HL-60 (cell line): ENCODE results near the gene IQGAP2.

Experiments used
- DNase-seq, 2 experiments: peaks; one replicate each; pipeline ENCODE4 v3.0.0-alpha.2; 2010 to 2020; ENCODE audit warnings: low read depth in 1 of 2, low spot score in 1 of 2
- H3K27ac ChIP-seq: fragments of 250-450 bp; sonication (Bioruptor Pico); replicated peaks from 2 replicates; pipeline ENCODE4 v1.5.1; 2020; ENCODE audit warnings: mild to moderate bottlenecking, moderate library complexity
- H3K27me3 ChIP-seq: fragments of 250-450 bp; sonication (Bioruptor Pico); 2 replicates; pipeline ENCODE4 v1.5.1; 2021; ENCODE audit warnings: mild to moderate bottlenecking, moderate library complexity; ENCODE audit not compliant: insufficient read depth, poor library complexity, severe bottlenecking
- H3K4me3 ChIP-seq: replicated peaks from 2 replicates; pipeline ENCODE4 v1.5.1; 2011; ENCODE audit warnings: mild to moderate bottlenecking, control low read depth, low read length; ENCODE audit not compliant: insufficient read depth
- GABPA ChIP-seq: IDR thresholded peaks from 2 replicates; pipeline ENCODE4 v1.6.1; 2012; ENCODE audit warnings: low read depth
- POLR2AphosphoS5 ChIP-seq: IDR thresholded peaks from 2 replicates; pipeline ENCODE4 v1.6.1; 2012; ENCODE audit warnings: low read depth
- SPI1 ChIP-seq: IDR thresholded peaks from 2 replicates; pipeline ENCODE4 v1.6.1; 2012; ENCODE audit warnings: low read depth, mild to moderate bottlenecking, borderline replicate concordance
- TF ChIP-seq, protein P1 (sequence below): IDR thresholded peaks from 2 replicates; pipeline ENCODE4 v1.6.1; 2012; ENCODE audit warnings: low read depth; ENCODE audit not compliant: insufficient replicate concordance
- TF ChIP-seq, protein P2 (sequence below): IDR thresholded peaks from one replicate; pipeline ENCODE4 v1.5.1; 2011; ENCODE audit warnings: low read length, control low read depth, inconsistent platforms; ENCODE audit not compliant: insufficient read depth

IQGAP2 gene

DNA sequence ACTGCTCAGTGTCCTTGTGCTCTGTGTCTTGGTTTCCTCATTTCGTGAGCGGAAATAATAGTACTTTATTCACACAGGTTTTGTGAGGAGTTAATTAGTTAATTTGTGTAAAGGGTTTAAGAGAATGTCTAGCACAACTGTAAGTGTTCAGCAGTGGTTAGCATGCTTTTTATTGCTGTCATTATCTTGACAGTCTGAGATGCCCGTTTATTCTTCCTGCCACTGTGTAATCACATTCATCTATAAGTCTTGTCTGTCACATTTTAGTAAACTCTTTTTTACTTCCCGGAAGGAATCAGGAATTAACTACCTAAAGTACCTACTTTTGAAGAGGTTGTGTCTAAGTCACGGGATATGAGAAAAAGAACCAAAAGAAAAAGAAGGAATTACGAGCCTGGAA is 38.0 kb downstream of the IQGAP2 start:
- TF ChIP-seq, protein P1, sequence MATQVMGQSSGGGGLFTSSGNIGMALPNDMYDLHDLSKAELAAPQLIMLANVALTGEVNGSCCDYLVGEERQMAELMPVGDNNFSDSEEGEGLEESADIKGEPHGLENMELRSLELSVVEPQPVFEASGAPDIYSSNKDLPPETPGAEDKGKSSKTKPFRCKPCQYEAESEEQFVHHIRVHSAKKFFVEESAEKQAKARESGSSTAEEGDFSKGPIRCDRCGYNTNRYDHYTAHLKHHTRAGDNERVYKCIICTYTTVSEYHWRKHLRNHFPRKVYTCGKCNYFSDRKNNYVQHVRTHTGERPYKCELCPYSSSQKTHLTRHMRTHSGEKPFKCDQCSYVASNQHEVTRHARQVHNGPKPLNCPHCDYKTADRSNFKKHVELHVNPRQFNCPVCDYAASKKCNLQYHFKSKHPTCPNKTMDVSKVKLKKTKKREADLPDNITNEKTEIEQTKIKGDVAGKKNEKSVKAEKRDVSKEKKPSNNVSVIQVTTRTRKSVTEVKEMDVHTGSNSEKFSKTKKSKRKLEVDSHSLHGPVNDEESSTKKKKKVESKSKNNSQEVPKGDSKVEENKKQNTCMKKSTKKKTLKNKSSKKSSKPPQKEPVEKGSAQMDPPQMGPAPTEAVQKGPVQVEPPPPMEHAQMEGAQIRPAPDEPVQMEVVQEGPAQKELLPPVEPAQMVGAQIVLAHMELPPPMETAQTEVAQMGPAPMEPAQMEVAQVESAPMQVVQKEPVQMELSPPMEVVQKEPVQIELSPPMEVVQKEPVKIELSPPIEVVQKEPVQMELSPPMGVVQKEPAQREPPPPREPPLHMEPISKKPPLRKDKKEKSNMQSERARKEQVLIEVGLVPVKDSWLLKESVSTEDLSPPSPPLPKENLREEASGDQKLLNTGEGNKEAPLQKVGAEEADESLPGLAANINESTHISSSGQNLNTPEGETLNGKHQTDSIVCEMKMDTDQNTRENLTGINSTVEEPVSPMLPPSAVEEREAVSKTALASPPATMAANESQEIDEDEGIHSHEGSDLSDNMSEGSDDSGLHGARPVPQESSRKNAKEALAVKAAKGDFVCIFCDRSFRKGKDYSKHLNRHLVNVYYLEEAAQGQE, result no peak
- TF ChIP-seq SPI1, result no peak
- TF ChIP-seq POLR2AphosphoS5, result no peak
- TF ChIP-seq, protein P2, sequence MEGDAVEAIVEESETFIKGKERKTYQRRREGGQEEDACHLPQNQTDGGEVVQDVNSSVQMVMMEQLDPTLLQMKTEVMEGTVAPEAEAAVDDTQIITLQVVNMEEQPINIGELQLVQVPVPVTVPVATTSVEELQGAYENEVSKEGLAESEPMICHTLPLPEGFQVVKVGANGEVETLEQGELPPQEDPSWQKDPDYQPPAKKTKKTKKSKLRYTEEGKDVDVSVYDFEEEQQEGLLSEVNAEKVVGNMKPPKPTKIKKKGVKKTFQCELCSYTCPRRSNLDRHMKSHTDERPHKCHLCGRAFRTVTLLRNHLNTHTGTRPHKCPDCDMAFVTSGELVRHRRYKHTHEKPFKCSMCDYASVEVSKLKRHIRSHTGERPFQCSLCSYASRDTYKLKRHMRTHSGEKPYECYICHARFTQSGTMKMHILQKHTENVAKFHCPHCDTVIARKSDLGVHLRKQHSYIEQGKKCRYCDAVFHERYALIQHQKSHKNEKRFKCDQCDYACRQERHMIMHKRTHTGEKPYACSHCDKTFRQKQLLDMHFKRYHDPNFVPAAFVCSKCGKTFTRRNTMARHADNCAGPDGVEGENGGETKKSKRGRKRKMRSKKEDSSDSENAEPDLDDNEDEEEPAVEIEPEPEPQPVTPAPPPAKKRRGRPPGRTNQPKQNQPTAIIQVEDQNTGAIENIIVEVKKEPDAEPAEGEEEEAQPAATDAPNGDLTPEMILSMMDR, result no peak
- TF ChIP-seq GABPA, result no peak
- no peak overlapping the region for H3K27ac ChIP-seq
- no peak overlapping the region for H3K4me3 ChIP-seq
- DNase-seq, result no peak
- no peaks in the 10 kb centered on the region for H3K27me3 ChIP-seq

DNA sequence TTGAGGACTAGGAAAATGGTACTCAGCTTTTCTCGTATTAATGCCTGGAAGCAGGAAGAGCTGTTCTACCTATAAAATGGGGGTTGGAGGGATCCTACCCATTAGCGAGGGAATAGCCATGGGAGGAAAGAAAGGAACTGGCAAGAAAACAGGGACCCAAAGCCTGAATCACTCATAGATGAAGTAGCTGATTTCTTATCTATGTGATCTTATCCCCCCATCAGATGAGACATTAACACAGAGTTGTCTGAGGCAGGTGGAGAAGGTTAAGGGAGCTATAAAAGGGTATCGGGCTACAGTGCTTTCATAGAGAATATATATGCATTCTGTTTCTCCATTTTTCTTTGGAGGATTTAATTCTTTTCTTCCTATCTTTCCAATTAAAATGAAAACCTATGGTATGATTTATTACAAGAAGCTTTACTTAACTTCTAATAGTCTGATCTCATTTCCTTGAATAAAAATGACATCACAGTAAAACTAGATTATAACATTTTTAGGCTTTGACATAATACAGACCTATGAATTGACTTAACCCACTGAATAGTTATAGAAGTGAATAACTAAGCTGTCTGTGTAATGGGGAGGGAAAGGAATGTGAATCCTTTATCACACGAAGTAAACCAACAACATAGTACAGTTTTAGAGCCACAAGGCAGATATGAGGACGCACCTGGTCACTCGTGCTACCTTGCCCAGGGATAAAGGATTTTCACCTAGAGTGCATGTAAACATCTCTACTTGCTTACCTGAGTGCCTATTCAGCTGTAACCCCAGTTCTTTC is 39.0 kb downstream of the IQGAP2 start:
- TF ChIP-seq, protein P2, result no peak
- TF ChIP-seq POLR2AphosphoS5 (no peak), SPI1 (no peak), GABPA (no peak)
- TF ChIP-seq, protein P1, result no peak
- no peak overlapping the region for H3K4me3 ChIP-seq
- DNase-seq, result no peak
- H3K27ac ChIP-seq, result no peak overlapping the region
- H3K27me3 ChIP-seq, result no peaks in the 10 kb centered on the region

DNA sequence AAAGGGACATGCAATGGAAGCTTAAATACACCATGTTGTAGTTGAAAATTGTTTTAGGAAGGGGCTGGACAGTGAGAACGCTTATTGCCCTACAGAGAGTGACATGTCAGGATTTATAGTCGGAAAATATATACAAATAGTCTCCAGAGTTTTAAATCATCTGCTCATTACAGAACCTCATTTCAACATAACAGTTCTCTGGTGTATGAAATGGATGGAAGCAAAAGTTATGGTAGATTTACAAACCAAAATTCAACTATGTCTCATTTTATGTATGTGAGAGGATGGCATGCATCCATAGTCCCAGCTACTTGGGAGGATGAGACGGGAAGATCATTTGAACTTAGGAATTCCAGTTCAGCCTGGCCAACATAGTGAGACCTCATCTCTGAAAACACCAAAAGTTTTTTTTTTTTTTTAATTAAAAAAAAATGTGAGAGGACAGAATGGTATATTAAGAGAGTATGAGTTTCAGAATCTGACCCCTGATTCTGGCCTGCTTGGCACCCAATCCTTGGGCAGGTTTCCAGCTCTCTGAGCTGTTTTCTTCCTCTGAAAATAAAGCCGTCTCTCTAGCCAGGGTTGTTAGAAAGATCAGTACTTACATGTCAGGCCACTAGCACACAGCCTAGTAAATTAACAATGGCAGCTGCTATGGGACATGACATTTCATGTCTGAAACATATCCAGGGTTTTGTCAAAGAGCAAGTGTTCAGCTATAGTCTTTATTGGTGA is 40.1 kb downstream of the IQGAP2 start:
- TF ChIP-seq, protein P1, result no peak
- no peak for TF ChIP-seq POLR2AphosphoS5
- TF ChIP-seq GABPA, result no peak
- TF ChIP-seq, protein P2, result no peak
- TF ChIP-seq SPI1, result no peak
- Histone ChIP-seq H3K27ac (no peak overlapping the region), H3K27me3 (no peaks in the 10 kb centered on the region), H3K4me3 (no peak overlapping the region)
- no peak for DNase-seq
